ENCODE measurements around the gene TINAGL1. TPM values are rescaled to one million over a fixed set of nuclear protein-coding genes. Genes with fewer than 3 reads are reported as not detected.

Gene TINAGL1
- total and polyA plus RNA-seq, 2 donors (not counting 3 experiments of a cell fraction or from before 2014, with no cell fraction given) = 312 to 477 TPM

GRCh38 chr1:31620631-31621497, 44.5 kb downstream of the TINAGL1 start:
- Histone ChIP-seq H3K36me3 (ENCODE audit: control insufficient read depth in 2 of 2, extremely low read depth in 1 of 2, insufficient read depth in 2 of 2, low read length in 2 of 2) (no peaks in the 10 kb centered on the region), H3K9ac (replicated peaks; ENCODE audit: extremely low read depth, insufficient read depth, low read length) (no peak overlapping the region), H3K27ac (ENCODE audit: insufficient read depth, low read depth, low read length) (no peak overlapping the region), H3K4me2 (ENCODE audit: insufficient read depth, low read length) (no peak overlapping the region), H3K27me3 (ENCODE audit: control insufficient read depth in 2 of 2, insufficient read depth in 2 of 2, low read length in 2 of 2) (peaks cover 0 to 1% of the 10 kb centered on the region in 2 experiments), H3K9me1 (replicated peaks; ENCODE audit: control insufficient read depth, extremely low read depth, insufficient read depth, low read length) (no peaks in the 10 kb centered on the region), H3K9me3 (replicated peaks; ENCODE audit: control insufficient read depth, insufficient read depth, low read length) (no peaks in the 10 kb centered on the region), H3K4me1 (ENCODE audit: control insufficient read depth, extremely low read depth, insufficient read depth, low read length) (no peaks in the 10 kb centered on the region), H3K4me3 (replicated peaks in 1 of 3; ENCODE audit: insufficient read depth in 1 of 3, low read depth in 1 of 3, low read length in 3 of 3) (no peak overlapping the region), H2AFZ (ENCODE audit: low read depth, low read length) (no peak overlapping the region), H3K79me2 (ENCODE audit: control insufficient read depth, insufficient read depth, low read length) (no peaks in the 10 kb centered on the region), H4K20me1 (replicated peaks; ENCODE audit: control insufficient read depth, extremely low read depth, insufficient read depth, low read length) (no peaks in the 10 kb centered on the region)
- dilution Hi-C loops (cut with MboI; ENCODE audit: extremely low pct_ligation_motif_present, low sequenced_read_pairs) = no loop called here
- POLR2A ChIA-PET = no interaction called here
- TF ChIP-seq GATA2 (IDR thresholded peaks at IDR 0.05; ENCODE audit: insufficient read depth, insufficient read length, low read depth, low read length) = no peak
- no peak for TF ChIP-seq FOS (IDR thresholded peaks at IDR 0.05; ENCODE audit: borderline replicate concordance, insufficient read depth, low read length)
- no peak for TF ChIP-seq EZH2 (IDR thresholded peaks at IDR 0.05; ENCODE audit: borderline replicate concordance, low read depth, low read length, severe bottlenecking)
- TF ChIP-seq POLR2A (IDR thresholded peaks at IDR 0.05; ENCODE audit: low read depth, low read length) = no peak
- TF ChIP-seq POLR2AphosphoS5 (IDR thresholded peaks at IDR 0.05; ENCODE audit: insufficient read depth, low read depth, low read length) = no peak
- no peak for TF ChIP-seq MAX (IDR thresholded peaks at IDR 0.05; ENCODE audit: insufficient read depth, insufficient read length)
- no peak for TF ChIP-seq MYC (IDR thresholded peaks at IDR 0.05; ENCODE audit: low read depth, low read length)
- no peak for TF ChIP-seq JUN (IDR thresholded peaks at IDR 0.05; ENCODE audit: borderline replicate concordance, insufficient read depth, insufficient read length, low read depth)
- no peak for TF ChIP-seq CTCF (IDR thresholded peaks at IDR 0.05; ENCODE audit: extremely low read depth in 1 of 2, insufficient read depth in 1 of 2, low read depth in 1 of 2, low read length in 2 of 2)
- CTCF ChIA-PET = interaction anchor here (1.1 to 1.5 kb wide), 2 partner anchors 10 to 226 kb away, joined by 3 to 4 read pairs; no protein-coding TSS in a partner anchor
- FAIRE-seq (no peak), DNase-seq (ENCODE audit: low read depth, low spot score) (no peak)
- BruUV-seq (replicated peaks) = no TSS peak
- intact Hi-C loops (cut with micrococcal nuclease) = no loop called here

Data from endothelial cell of umbilical vein (primary cell).